ENCODE measurements around the gene NUDC. TPM values are rescaled to one million over a fixed set of nuclear protein-coding genes. Genes with fewer than 3 reads are reported as not detected.

Gene NUDC
- total and polyA plus RNA-seq, 10 of the 15 experiments (the other 5 are each of a cell fraction or from before 2014, with no cell fraction given): 5.5 to 227 (median 67.4) TPM

GRCh38 chr1:26900001-26900814 lies 21.3 kb upstream of the NUDC start, which contains the start of gene GPATCH3 (continued):
- TF ChIP-seq ZNF207 (IDR thresholded peaks at IDR 0.05; ENCODE audit: borderline replicate concordance): peak; percentile 76
- TF ChIP-seq PAX8 (IDR thresholded peaks at IDR 0.05): no peak
- TF ChIP-seq FOXM1 (IDR thresholded peaks at IDR 0.05; ENCODE audit: low read depth, low read length): peak; percentile 50; the same call in 1 of the 2 replicates
- TF ChIP-seq, protein P1, sequence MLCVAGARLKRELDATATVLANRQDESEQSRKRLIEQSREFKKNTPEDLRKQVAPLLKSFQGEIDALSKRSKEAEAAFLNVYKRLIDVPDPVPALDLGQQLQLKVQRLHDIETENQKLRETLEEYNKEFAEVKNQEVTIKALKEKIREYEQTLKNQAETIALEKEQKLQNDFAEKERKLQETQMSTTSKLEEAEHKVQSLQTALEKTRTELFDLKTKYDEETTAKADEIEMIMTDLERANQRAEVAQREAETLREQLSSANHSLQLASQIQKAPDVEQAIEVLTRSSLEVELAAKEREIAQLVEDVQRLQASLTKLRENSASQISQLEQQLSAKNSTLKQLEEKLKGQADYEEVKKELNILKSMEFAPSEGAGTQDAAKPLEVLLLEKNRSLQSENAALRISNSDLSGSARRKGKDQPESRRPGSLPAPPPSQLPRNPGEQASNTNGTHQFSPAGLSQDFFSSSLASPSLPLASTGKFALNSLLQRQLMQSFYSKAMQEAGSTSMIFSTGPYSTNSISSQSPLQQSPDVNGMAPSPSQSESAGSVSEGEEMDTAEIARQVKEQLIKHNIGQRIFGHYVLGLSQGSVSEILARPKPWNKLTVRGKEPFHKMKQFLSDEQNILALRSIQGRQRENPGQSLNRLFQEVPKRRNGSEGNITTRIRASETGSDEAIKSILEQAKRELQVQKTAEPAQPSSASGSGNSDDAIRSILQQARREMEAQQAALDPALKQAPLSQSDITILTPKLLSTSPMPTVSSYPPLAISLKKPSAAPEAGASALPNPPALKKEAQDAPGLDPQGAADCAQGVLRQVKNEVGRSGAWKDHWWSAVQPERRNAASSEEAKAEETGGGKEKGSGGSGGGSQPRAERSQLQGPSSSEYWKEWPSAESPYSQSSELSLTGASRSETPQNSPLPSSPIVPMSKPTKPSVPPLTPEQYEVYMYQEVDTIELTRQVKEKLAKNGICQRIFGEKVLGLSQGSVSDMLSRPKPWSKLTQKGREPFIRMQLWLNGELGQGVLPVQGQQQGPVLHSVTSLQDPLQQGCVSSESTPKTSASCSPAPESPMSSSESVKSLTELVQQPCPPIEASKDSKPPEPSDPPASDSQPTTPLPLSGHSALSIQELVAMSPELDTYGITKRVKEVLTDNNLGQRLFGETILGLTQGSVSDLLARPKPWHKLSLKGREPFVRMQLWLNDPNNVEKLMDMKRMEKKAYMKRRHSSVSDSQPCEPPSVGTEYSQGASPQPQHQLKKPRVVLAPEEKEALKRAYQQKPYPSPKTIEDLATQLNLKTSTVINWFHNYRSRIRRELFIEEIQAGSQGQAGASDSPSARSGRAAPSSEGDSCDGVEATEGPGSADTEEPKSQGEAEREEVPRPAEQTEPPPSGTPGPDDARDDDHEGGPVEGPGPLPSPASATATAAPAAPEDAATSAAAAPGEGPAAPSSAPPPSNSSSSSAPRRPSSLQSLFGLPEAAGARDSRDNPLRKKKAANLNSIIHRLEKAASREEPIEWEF (IDR thresholded peaks at IDR 0.05; ENCODE audit: insufficient replicate concordance, low read depth, low read length): no peak
- no peak for TF ChIP-seq TCF3 (IDR thresholded peaks at IDR 0.05; ENCODE audit: borderline replicate concordance, insufficient read depth, low read depth, low read length)
- TF ChIP-seq, protein P2, sequence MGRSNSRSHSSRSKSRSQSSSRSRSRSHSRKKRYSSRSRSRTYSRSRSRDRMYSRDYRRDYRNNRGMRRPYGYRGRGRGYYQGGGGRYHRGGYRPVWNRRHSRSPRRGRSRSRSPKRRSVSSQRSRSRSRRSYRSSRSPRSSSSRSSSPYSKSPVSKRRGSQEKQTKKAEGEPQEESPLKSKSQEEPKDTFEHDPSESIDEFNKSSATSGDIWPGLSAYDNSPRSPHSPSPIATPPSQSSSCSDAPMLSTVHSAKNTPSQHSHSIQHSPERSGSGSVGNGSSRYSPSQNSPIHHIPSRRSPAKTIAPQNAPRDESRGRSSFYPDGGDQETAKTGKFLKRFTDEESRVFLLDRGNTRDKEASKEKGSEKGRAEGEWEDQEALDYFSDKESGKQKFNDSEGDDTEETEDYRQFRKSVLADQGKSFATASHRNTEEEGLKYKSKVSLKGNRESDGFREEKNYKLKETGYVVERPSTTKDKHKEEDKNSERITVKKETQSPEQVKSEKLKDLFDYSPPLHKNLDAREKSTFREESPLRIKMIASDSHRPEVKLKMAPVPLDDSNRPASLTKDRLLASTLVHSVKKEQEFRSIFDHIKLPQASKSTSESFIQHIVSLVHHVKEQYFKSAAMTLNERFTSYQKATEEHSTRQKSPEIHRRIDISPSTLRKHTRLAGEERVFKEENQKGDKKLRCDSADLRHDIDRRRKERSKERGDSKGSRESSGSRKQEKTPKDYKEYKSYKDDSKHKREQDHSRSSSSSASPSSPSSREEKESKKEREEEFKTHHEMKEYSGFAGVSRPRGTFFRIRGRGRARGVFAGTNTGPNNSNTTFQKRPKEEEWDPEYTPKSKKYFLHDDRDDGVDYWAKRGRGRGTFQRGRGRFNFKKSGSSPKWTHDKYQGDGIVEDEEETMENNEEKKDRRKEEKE (IDR thresholded peaks at IDR 0.05): no peak
- TF ChIP-seq, protein P3, sequence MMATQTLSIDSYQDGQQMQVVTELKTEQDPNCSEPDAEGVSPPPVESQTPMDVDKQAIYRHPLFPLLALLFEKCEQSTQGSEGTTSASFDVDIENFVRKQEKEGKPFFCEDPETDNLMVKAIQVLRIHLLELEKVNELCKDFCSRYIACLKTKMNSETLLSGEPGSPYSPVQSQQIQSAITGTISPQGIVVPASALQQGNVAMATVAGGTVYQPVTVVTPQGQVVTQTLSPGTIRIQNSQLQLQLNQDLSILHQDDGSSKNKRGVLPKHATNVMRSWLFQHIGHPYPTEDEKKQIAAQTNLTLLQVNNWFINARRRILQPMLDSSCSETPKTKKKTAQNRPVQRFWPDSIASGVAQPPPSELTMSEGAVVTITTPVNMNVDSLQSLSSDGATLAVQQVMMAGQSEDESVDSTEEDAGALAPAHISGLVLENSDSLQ (IDR thresholded peaks at IDR 0.05): peak; percentile 53; the same call in 1 of the 2 replicates
- TF ChIP-seq, protein P4, sequence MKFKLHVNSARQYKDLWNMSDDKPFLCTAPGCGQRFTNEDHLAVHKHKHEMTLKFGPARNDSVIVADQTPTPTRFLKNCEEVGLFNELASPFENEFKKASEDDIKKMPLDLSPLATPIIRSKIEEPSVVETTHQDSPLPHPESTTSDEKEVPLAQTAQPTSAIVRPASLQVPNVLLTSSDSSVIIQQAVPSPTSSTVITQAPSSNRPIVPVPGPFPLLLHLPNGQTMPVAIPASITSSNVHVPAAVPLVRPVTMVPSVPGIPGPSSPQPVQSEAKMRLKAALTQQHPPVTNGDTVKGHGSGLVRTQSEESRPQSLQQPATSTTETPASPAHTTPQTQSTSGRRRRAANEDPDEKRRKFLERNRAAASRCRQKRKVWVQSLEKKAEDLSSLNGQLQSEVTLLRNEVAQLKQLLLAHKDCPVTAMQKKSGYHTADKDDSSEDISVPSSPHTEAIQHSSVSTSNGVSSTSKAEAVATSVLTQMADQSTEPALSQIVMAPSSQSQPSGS (IDR thresholded peaks at IDR 0.05; ENCODE audit: low read length): peak; percentile 55
- TF ChIP-seq PBX3 (IDR thresholded peaks at IDR 0.05; ENCODE audit: insufficient replicate concordance, low read depth, low read length): no peak
- TF ChIP-seq SMAD5 (IDR thresholded peaks at IDR 0.05; ENCODE audit: low read depth): peak; percentile 69; the same call in 1 of the 2 replicates
- peak; percentile 55; the same call in 1 of the 2 replicates for TF ChIP-seq RB1 (IDR thresholded peaks at IDR 0.05; ENCODE audit: borderline replicate concordance)
- TF ChIP-seq MXI1 (IDR thresholded peaks at IDR 0.05; ENCODE audit: low read depth, low read length): peak; percentile 88
- TF ChIP-seq POU2F2 (IDR thresholded peaks at IDR 0.05; ENCODE audit: borderline replicate concordance, low read depth, low read length): 0 out of 3 replicates have a peak, but pooled peaks have one; percentile 51

Measured in GM12878 (cell line).